GM23338 (cell line): ENCODE results near the gene SDC1.

Experiments
- CREB1 ChIP-seq: fragments of 250-450 bp; sonication (Bioruptor Pico); IDR thresholded peaks from 2 replicates; pipeline ENCODE4 v1.5.0; 2020; ENCODE audit warnings: low read depth, mild to moderate bottlenecking, moderate library complexity
- CTCF ChIP-seq, 2 experiments: fragments of 200-600 bp in 1 of 2; sonication (generic) in 1 of 2; conservative IDR thresholded peaks; 2 replicates each; pipeline versions ENCODE4 v1.5.1 to v1.6.1; 2016 to 2017; ENCODE audit warnings: antibody characterized with exemption in 2 of 2, low read depth in 2 of 2, mild to moderate bottlenecking in 2 of 2, moderate library complexity in 1 of 2
- ETS1 ChIP-seq: IDR thresholded peaks from 2 replicates; pipeline ENCODE4 v1.6.1; 2016; ENCODE audit warnings: antibody characterized with exemption
- EZH2 ChIP-seq: fragments of 200-600 bp; sonication (generic); IDR thresholded peaks from one replicate; pipeline ENCODE4 v1.8.0; 2017; ENCODE audit warnings: antibody characterized with exemption, mild to moderate bottlenecking, low read depth; ENCODE audit not compliant: unreplicated experiment
- EZH2phosphoT487 ChIP-seq: fragments of 200-600 bp; sonication (generic); IDR thresholded peaks from one replicate; pipeline ENCODE4 v1.8.1; 2018; ENCODE audit warnings: antibody characterized with exemption; ENCODE audit not compliant: unreplicated experiment
- JUNB ChIP-seq: IDR thresholded peaks from one replicate; pipeline ENCODE4 v1.6.1; 2016; ENCODE audit warnings: antibody characterized with exemption; ENCODE audit not compliant: unreplicated experiment
- POLR2AphosphoS5 ChIP-seq: IDR thresholded peaks from 2 replicates; pipeline ENCODE4 v1.6.1; 2016; ENCODE audit warnings: antibody characterized with exemption, low read depth
- REST ChIP-seq: IDR thresholded peaks from one replicate; pipeline ENCODE4 v1.6.1; 2018; ENCODE audit warnings: antibody characterized with exemption; ENCODE audit not compliant: unreplicated experiment
- STAT1 ChIP-seq: IDR thresholded peaks from one replicate; pipeline ENCODE4 v1.6.1; 2016; ENCODE audit warnings: antibody characterized with exemption; ENCODE audit not compliant: unreplicated experiment
- ZNF114 ChIP-seq: fragments of 250-450 bp; sonication (Bioruptor Pico); IDR thresholded peaks from 2 replicates; pipeline ENCODE4 v1.5.0; 2020; ENCODE audit warnings: mild to moderate bottlenecking, moderate library complexity
- ZNF331 ChIP-seq: fragments of 250-450 bp; sonication (Bioruptor Pico); IDR thresholded peaks from 2 replicates; pipeline ENCODE4 v1.5.0; 2020; ENCODE audit warnings: low read depth, mild to moderate bottlenecking, moderate library complexity

- TF ChIP-seq POLR2AphosphoS5 (no peak), EZH2 (no peak), CTCF (conservative IDR thresholded peaks at IDR 0.05; ENCODE audit: low read depth in 2 of 2) (no peak), REST (no peak), CREB1 (CRISPR knock-in tag) (no peak), JUNB (no peak), ETS1 (no peak), EZH2phosphoT487 (no peak), ZNF114 (no peak), ZNF331 (CRISPR knock-in tag) (no peak), STAT1 (no peak)
These were observed 7.9 kb upstream of the SDC1 start for GRCh38 chr2:20232837-20233207.
